AG10803 (cell line): ENCODE measurements around the gene COX5A.
A peak's percentile ranks its signal among the peaks of the same experiment; 100 is the strongest.

ENCODE experiments used
- DNase-seq: peaks from one replicate; pipeline ENCODE4 v3.0.0; 2010; ENCODE audit warnings: low read depth
- H3K4me3 ChIP-seq: 2 replicates; pipeline ENCODE4 v1.5.1; 2011; ENCODE audit warnings: mild to moderate bottlenecking, low read length, control low read depth
- CTCF ChIP-seq: conservative IDR thresholded peaks from 2 replicates; pipeline ENCODE4 v1.5.1; 2011; ENCODE audit warnings: mild to moderate bottlenecking, low read length, control low read depth, inconsistent platforms

Gene COX5A

DNA sequence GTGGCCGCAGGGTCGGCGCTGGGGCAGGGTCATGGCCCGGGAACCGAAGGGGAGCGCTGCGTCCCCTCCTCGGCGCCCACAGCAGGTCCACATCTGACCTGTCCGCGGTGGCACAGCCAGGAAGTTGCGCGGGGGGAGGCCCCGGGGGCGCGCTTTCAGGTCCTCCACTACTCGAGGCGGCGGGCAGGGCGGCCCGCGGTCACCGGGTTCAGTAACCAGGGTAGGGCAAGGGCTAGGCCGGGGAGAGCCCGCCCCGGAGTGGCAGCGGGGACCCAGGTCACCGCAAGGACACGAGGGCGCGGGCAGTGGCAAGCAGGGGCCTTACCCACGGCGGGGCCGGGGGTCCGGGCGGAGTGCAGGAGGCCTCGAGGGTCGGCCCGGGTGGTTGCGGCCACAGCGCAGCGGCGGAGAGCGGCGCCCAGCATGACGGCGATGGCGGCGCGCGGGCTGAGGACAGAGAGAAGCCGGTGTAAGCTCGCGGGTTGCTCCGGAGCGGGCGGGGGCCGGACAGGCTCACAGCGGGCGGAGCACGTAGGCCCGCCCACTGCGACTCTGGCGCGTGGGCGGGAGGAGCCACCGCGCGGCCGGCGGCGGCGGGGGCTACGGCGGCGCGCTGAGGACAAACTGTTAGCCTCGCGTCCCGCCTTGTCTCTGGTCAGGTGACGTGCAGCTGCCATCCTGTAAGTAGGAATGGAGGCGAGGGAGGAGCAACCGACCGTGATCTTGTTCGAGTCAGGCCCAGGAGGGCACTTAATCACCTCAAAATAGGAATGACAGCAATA, at the start of gene COX5A:
Gene COX5A (minus strand): TSS at position 484 of the 782 bp plus-strand sequence. CDS start 59 bp downstream, at position 425.
- DNase-seq: peak; percentile 97
- no peak for TF ChIP-seq CTCF

DNA sequence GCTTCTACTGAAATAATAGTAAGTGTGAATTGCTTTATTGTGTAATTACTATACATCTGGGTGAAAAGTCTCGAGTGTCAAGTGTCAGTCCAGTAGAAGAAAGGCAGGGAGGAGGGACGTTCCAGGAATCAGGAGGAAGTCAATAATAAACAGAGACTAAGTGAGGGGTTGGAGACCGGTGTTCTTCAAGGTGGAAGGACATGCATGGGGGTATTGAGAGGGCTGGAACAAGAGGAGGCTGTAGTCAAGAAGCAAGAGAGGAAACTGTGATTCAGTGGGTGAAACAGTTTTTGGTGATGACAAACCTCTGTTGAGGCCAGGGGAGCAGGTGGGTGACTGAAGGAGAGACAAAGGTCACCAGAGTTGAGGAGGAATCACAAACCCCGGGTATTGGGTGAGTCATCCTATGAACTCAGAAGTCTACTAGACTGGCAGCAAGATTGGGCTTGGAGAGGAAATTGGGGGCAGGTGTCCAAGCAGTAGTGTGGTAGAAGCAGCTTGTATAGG, 45.9 kb upstream of the COX5A start:
- no peak for DNase-seq
- no peak overlapping the region for H3K4me3 ChIP-seq
- TF ChIP-seq CTCF: no peak

More for the DNA sequence above, at the start of gene COX5A:
- peak within 1 kb of the TSS; percentile 78 for H3K4me3 ChIP-seq

GRCh38 chr15:74982183-74982582, 44.3 kb upstream of the COX5A start:
- DNase-seq: no peak
- no peak overlapping the region for H3K4me3 ChIP-seq
- TF ChIP-seq CTCF: no peak

- TF ChIP-seq CTCF: no peak
- DNase-seq: peak; percentile 33
- no peak overlapping the region for H3K4me3 ChIP-seq
These were observed 40.6 kb upstream of the COX5A start for GRCh38 chr15:74978503-74978902.

GRCh38 chr15:74978077-74978476, 40.2 kb upstream of the COX5A start:
- TF ChIP-seq CTCF: no peak
- no peak for DNase-seq
- no peak overlapping the region for H3K4me3 ChIP-seq

- no peak for TF ChIP-seq CTCF
- H3K4me3 ChIP-seq: no peak overlapping the region
- DNase-seq: no peak
These were observed 39.7 kb upstream of the COX5A start for GRCh38 chr15:74977599-74977998.

DNA sequence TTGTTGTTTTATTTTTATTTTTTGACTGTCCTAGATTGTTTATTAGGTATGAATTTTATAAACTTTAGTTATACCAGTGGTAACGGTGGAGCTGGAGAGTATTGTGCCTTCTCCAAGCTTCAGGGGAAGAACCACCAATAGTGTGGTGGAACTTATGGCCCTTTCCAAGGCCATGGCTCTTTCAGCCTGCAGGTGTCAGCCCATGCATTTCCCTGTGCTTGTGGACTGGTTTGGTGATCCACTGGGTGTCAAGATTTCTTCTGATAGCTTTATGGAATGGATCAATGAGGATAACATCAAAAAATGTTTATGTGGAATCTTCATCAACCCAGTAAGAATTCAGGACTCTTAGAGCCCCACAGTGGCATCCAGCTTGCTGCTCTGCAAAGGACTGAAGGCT, 38.3 kb upstream of the COX5A start:
- TF ChIP-seq CTCF: no peak
- no peak overlapping the region for H3K4me3 ChIP-seq
- DNase-seq: no peak
